ENCODE results near the gene GDPD1.
"Not testable (repeated sequence)": the region's sequence is repeated elsewhere in the genome, so short reads cannot be mapped to it uniquely, and the experiment has no call there.

Gene GDPD1

DNA sequence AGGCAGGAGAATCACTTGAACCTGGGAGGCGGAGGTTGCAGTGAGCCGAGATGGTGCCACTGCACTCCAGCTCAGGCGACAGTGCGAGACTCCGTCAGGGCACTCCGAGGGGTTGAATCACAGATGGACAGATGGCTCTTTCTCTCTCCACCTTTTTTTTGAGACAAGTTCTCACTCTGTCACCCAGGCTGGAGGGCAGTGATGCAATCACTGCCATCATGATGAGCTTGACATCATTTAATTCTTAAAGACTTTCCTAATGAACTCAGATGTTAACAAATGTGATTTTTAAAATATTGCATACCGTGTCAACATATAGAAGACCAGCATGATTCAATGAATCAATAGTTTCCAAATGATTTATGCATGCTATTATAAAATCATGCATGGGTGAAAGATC lies 3.5 kb downstream of the GDPD1 start:
- Histone ChIP-seq H3K27me3 (no peaks in the 10 kb centered on the region), H3K4me3 (no peak overlapping the region), H4K20me1 (no peaks in the 10 kb centered on the region), H3K4me1 (peaks cover 5 to 16% (median 10%) of the 10 kb centered on the region in 10 experiments; a peak in 15 of 20 replicates), H3K36me3 (no peaks in the 10 kb centered on the region), H3K4me2 (no peak overlapping the region), H3K27ac (no peak overlapping the region), H3K9ac (no peak overlapping the region), H3K9me3 (replicated peaks in 1 of 11) (no peaks in the 10 kb centered on the region)
- no peak for TF ChIP-seq Cebpa-rat (IDR thresholded peaks at IDR 0.05)

- H3K36me3 ChIP-seq; H4K20me1 ChIP-seq; H3K4me3 ChIP-seq; H3K9me3 ChIP-seq (replicated peaks in 1 of 11); H3K27ac ChIP-seq; H3K4me2 ChIP-seq; H3K27me3 ChIP-seq: not testable (repeated sequence)
- H3K9ac ChIP-seq, result peak overlapping the region in 1 of 11 experiments; percentile 26; a peak in 1 of 22 replicates
- peaks cover 0 to 29% (median 0%) of the 10 kb centered on the region in 10 experiments; a peak in 5 of 20 replicates for H3K4me1 ChIP-seq
Measured at GRCh38 chr17:59228588-59228987, 8.3 kb downstream of the GDPD1 start.

- Histone ChIP-seq H3K4me3 (no peak overlapping the region), H3K9me3 (replicated peaks in 1 of 11) (no peaks in the 10 kb centered on the region), H3K9ac (no peak overlapping the region), H3K4me1 (peaks cover 0 to 29% (median 0%) of the 10 kb centered on the region in 10 experiments; a peak in 5 of 20 replicates), H3K27ac (no peak overlapping the region), H3K4me2 (peak overlapping the region in 2 of 11 experiments; percentile 51 to 53; a peak in 4 of 22 replicates), H4K20me1 (no peaks in the 10 kb centered on the region), H3K36me3 (no peaks in the 10 kb centered on the region), H3K27me3 (no peaks in the 10 kb centered on the region)
- TF ChIP-seq Cebpa-rat (IDR thresholded peaks at IDR 0.05), result no peak
Measured at GRCh38 chr17:59230764-59231163, 10.5 kb downstream of the GDPD1 start.

DNA sequence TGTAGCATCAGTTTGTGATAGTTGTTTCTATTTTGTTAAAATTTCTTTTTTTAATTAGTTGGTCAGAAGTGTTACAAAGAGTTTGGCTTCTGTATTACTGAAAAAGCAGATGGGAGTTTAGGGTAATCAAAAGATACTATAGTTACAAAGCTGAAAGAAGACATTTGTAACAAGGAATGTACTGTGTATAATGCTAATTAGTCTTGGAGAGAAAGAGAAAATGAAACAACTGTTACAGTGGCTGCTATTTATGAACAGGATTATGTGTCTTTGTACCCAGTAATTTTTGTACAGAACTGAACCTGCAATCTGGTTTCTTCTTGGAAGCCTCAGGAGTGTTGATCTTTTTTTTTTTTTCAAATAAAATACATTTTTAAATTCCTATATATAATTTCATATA lies 14.3 kb downstream of the GDPD1 start:
- no peaks in the 10 kb centered on the region for H3K9me3 ChIP-seq (replicated peaks in 1 of 11)
- no peak overlapping the region for H3K4me2 ChIP-seq
- no peaks in the 10 kb centered on the region for H3K27me3 ChIP-seq
- TF ChIP-seq Cebpa-rat (IDR thresholded peaks at IDR 0.05), result no peak
- H3K4me3 ChIP-seq, result no peak overlapping the region
- no peak overlapping the region for H3K9ac ChIP-seq
- no peaks in the 10 kb centered on the region for H4K20me1 ChIP-seq
- H3K36me3 ChIP-seq, result 0 out of 22 replicates have a peak, but pooled peaks cover 0 to 4% (median 0%) of the 10 kb centered on the region in 11 experiments
- H3K4me1 ChIP-seq, result peaks cover 0 to 29% (median 0%) of the 10 kb centered on the region in 10 experiments; a peak in 5 of 20 replicates
- no peak overlapping the region for H3K27ac ChIP-seq

GRCh38 chr17:59238906-59239305 lies 18.6 kb downstream of the GDPD1 start:
- Histone ChIP-seq H3K4me2 (no peak overlapping the region), H4K20me1 (no peaks in the 10 kb centered on the region; a peak in 1 of 22 replicates), H3K4me1 (no peaks in the 10 kb centered on the region), H3K27ac (no peak overlapping the region), H3K36me3 (peaks cover 0 to 8% (median 0%) of the 10 kb centered on the region in 11 experiments; a peak in 2 of 22 replicates), H3K9ac (no peak overlapping the region), H3K27me3 (no peaks in the 10 kb centered on the region), H3K4me3 (no peak overlapping the region), H3K9me3 (replicated peaks in 1 of 11) (no peaks in the 10 kb centered on the region)
- no peak for TF ChIP-seq Cebpa-rat (IDR thresholded peaks at IDR 0.05)

GRCh38 chr17:59244081-59244480 lies 23.8 kb downstream of the GDPD1 start:
- Histone ChIP-seq H3K36me3 (peaks cover 0 to 36% (median 0%) of the 10 kb centered on the region in 11 experiments; a peak in 8 of 22 replicates), H3K9ac (no peak overlapping the region), H3K27ac (no peak overlapping the region), H3K4me2 (no peak overlapping the region), H3K27me3 (no peaks in the 10 kb centered on the region), H4K20me1 (no peaks in the 10 kb centered on the region; a peak in 1 of 22 replicates), H3K9me3 (replicated peaks in 1 of 11) (no peaks in the 10 kb centered on the region), H3K4me3 (no peak overlapping the region), H3K4me1 (no peaks in the 10 kb centered on the region)
- no peak for TF ChIP-seq Cebpa-rat (IDR thresholded peaks at IDR 0.05)

GRCh38 chr17:59254742-59255141 lies 34.4 kb downstream of the GDPD1 start:
- Histone ChIP-seq H3K4me3 (no peak overlapping the region), H3K27me3 (no peaks in the 10 kb centered on the region), H3K9ac (no peak overlapping the region), H3K27ac (no peak overlapping the region), H4K20me1 (no peaks in the 10 kb centered on the region), H3K4me1 (no peaks in the 10 kb centered on the region), H3K36me3 (peaks cover 0 to 39% (median 15%) of the 10 kb centered on the region in 11 experiments; a peak in 15 of 22 replicates), H3K4me2 (no peak overlapping the region), H3K9me3 (replicated peaks in 1 of 11) (no peaks in the 10 kb centered on the region)
- no peak for TF ChIP-seq Cebpa-rat (IDR thresholded peaks at IDR 0.05)

DNA sequence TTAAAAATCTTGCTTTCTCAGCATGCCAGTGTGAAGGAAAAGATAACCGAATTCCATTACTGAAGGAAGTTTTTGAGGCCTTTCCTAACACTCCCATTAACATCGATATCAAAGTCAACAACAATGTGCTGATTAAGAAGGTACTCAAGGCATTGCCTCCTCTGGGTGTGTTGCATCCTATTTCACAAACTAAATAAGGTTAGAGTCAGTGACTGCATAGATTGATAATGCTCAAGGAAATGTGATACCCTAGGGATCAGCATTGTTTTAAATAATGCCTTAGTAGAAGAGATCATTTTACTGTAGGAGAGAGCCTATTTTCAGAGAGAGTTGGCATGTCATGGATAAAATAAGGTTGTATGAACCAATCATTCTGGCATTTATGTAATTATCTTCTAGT lies 36.8 kb downstream of the GDPD1 start:
- no peak overlapping the region for H3K9ac ChIP-seq
- H3K9me3 ChIP-seq (replicated peaks in 1 of 11), result no peaks in the 10 kb centered on the region
- no peaks in the 10 kb centered on the region for H4K20me1 ChIP-seq
- H3K27me3 ChIP-seq, result no peaks in the 10 kb centered on the region
- H3K27ac ChIP-seq, result no peak overlapping the region
- H3K36me3 ChIP-seq, result peaks cover 0 to 18% (median 0%) of the 10 kb centered on the region in 11 experiments; a peak in 4 of 22 replicates
- TF ChIP-seq Cebpa-rat (IDR thresholded peaks at IDR 0.05), result no peak
- H3K4me3 ChIP-seq, result no peak overlapping the region
- H3K4me2 ChIP-seq, result no peak overlapping the region
- H3K4me1 ChIP-seq, result no peaks in the 10 kb centered on the region

- H3K9ac ChIP-seq, result no peak overlapping the region
- H3K9me3 ChIP-seq (replicated peaks in 1 of 11), result no peaks in the 10 kb centered on the region
- no peaks in the 10 kb centered on the region for H3K4me1 ChIP-seq
- H3K36me3 ChIP-seq, result peaks cover 0 to 9% (median 0%) of the 10 kb centered on the region in 11 experiments; a peak in 4 of 22 replicates
- H4K20me1 ChIP-seq, result no peaks in the 10 kb centered on the region
- no peak for TF ChIP-seq Cebpa-rat (IDR thresholded peaks at IDR 0.05)
- no peaks in the 10 kb centered on the region for H3K27me3 ChIP-seq
- H3K4me3 ChIP-seq, result no peak overlapping the region
- no peak overlapping the region for H3K27ac ChIP-seq
- no peak overlapping the region for H3K4me2 ChIP-seq
Measured at GRCh38 chr17:59260722-59261121, 40.4 kb downstream of the GDPD1 start.

DNA sequence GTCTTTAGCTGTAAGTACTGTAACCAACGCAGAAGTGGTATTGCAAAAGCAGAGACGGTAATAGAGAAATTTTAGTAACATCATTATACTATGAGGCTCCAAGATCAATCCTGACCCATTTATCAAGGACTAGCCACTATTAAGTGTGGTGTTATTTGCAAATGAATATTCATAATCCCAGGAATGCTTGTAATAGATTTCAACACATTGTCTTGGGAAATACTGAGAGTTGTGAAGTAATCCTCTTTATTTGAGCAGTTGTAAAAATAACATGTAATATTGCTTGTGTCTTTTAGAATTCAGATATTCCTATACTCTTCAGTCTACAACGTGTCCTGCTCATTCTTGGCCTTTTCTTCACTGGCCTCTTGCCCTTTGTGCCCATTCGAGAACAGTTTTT lies 46.4 kb downstream of the GDPD1 start:
- Histone ChIP-seq H4K20me1 (no peaks in the 10 kb centered on the region), H3K27me3 (no peaks in the 10 kb centered on the region), H3K4me3 (no peak overlapping the region), H3K4me2 (no peak overlapping the region), H3K9ac (no peak overlapping the region), H3K9me3 (replicated peaks in 1 of 11) (no peaks in the 10 kb centered on the region), H3K36me3 (peaks cover 0 to 49% (median 3%) of the 10 kb centered on the region in 11 experiments; a peak in 11 of 22 replicates), H3K4me1 (no peaks in the 10 kb centered on the region), H3K27ac (no peak overlapping the region)
- TF ChIP-seq Cebpa-rat (IDR thresholded peaks at IDR 0.05), result no peak

Data from BLaER1 treated with 17β-estradiol and CSF1 and Interleukin-3, amounts not matched to agents 10 nM and 100 nM (cell line).